CD14-positive monocyte (primary cell): ENCODE results near the gene C3orf80. TPM values are rescaled to one million over a fixed set of nuclear protein-coding genes. Genes with fewer than 3 reads are reported as not detected.

ENCODE experiments used
- DNase-seq, 3 donors: peaks; one replicate each; pipeline ENCODE4 v3.0.0-alpha.2; 2011 to 2022
- H2AFZ ChIP-seq: 2 replicates; pipeline ENCODE4 v1.6.0; 2012; ENCODE audit warnings: mild to moderate bottlenecking, low read depth, low read length, inconsistent platforms; ENCODE audit not compliant: insufficient read depth, poor library complexity, severe bottlenecking
- H3K27ac ChIP-seq, 2 donors: 1 replicate in 1 of 2; 2 replicates in 1 of 2; pipeline ENCODE4 v1.5.1; 2012 to 2013; ENCODE audit warnings: low read length in 2 of 2, control low read depth in 1 of 2, inconsistent platforms in 1 of 2, low read depth in 1 of 2, mild to moderate bottlenecking in 1 of 2
- H3K27me3 ChIP-seq, 2 donors: one replicate each; pipeline versions ENCODE4 v1.6.0 to v1.6.1; 2011 to 2013; ENCODE audit warnings: low read length in 2 of 2; ENCODE audit not compliant: control insufficient read depth in 2 of 2, insufficient read depth in 2 of 2
- H3K36me3 ChIP-seq, 2 donors: replicated peaks in 1 of 2; 1 replicate in 1 of 2; 2 replicates in 1 of 2; pipeline versions ENCODE4 v1.5.1 to v1.6.1; 2012 to 2013; ENCODE audit warnings: low read length in 2 of 2, control low read depth in 1 of 2, inconsistent platforms in 1 of 2, mild to moderate bottlenecking in 1 of 2; ENCODE audit not compliant: insufficient read depth in 2 of 2, control insufficient read depth in 1 of 2
- H3K4me1 ChIP-seq, 2 donors: 1 replicate in 1 of 2; 2 replicates in 1 of 2; pipeline versions ENCODE4 v1.5.1 to v1.6.1; 2012 to 2013; ENCODE audit warnings: low read length in 2 of 2, control low read depth in 1 of 2, inconsistent platforms in 1 of 2, mild to moderate bottlenecking in 1 of 2, moderate library complexity in 1 of 2; ENCODE audit not compliant: insufficient read depth in 2 of 2, control insufficient read depth in 1 of 2
- H3K4me2 ChIP-seq: replicated peaks from 2 replicates; pipeline ENCODE3; 2012; ENCODE audit warnings: low read length, moderate library complexity, mild to moderate bottlenecking; ENCODE audit not compliant: poor library complexity, severe bottlenecking; ENCODE audit errors: extremely low read depth
- H3K4me3 ChIP-seq, 3 experiments: fragments of 200-600 bp in 1 of 3; sonication (generic) in 1 of 3; replicated peaks in 1 of 3; 1 replicate in 2 of 3; 2 replicates in 1 of 3; pipeline ENCODE4 v1.5.1; 2011 to 2013; ENCODE audit warnings: low read length in 3 of 3, mild to moderate bottlenecking in 3 of 3, control low read depth in 2 of 3, low read depth in 2 of 3, inconsistent platforms in 1 of 3, moderate library complexity in 1 of 3
- H3K79me2 ChIP-seq: 2 replicates; pipeline ENCODE4 v1.6.0; 2012; ENCODE audit warnings: mild to moderate bottlenecking, control low read depth, inconsistent platforms, low read length, moderate library complexity; ENCODE audit not compliant: insufficient read depth
- H3K9ac ChIP-seq: 2 replicates; pipeline ENCODE4 v1.6.0; 2017; ENCODE audit warnings: low read length, mild to moderate bottlenecking; ENCODE audit not compliant: insufficient read depth, poor library complexity, severe bottlenecking
- H3K9me3 ChIP-seq, 2 donors: replicated peaks in 1 of 2; 1 replicate in 1 of 2; 2 replicates in 1 of 2; pipeline versions ENCODE4 v1.5.1 to v1.6.1; 2012 to 2013; ENCODE audit warnings: low read length in 2 of 2, control low read depth in 1 of 2; ENCODE audit not compliant: control insufficient read depth in 1 of 2, insufficient read depth in 1 of 2
- H4K20me1 ChIP-seq: 2 replicates; pipeline ENCODE4 v1.6.0; 2012; ENCODE audit warnings: mild to moderate bottlenecking, low read length, control low read depth, moderate library complexity; ENCODE audit not compliant: insufficient read depth
- H3K27ac Mint-ChIP-seq, 7 donors: one replicate each; pipeline ENCODE4 v1.8.0; 2020; ENCODE audit warnings: mild to moderate bottlenecking in 7 of 7, mixed read lengths in 7 of 7, moderate library complexity in 6 of 7, inconsistent platforms in 2 of 7
- H3K27me3 Mint-ChIP-seq, 3 donors: one replicate each; pipeline ENCODE4 v1.8.0; 2021 to 2022; ENCODE audit warnings: low read depth in 3 of 3, mild to moderate bottlenecking in 3 of 3, mixed read lengths in 3 of 3, moderate library complexity in 3 of 3, inconsistent platforms in 1 of 3
- H3K36me3 Mint-ChIP-seq, 2 donors: one replicate each; pipeline ENCODE4 v1.8.0; 2020; ENCODE audit warnings: mixed read lengths in 2 of 2, inconsistent platforms in 1 of 2, mild to moderate bottlenecking in 1 of 2
- H3K4me1 Mint-ChIP-seq: one replicate; pipeline ENCODE4 v1.8.0; 2020; ENCODE audit warnings: mild to moderate bottlenecking, mixed read lengths
- H3K4me3 Mint-ChIP-seq, 2 donors: one replicate each; pipeline ENCODE4 v1.8.0; 2020; ENCODE audit warnings: mild to moderate bottlenecking in 2 of 2, mixed read lengths in 2 of 2, moderate library complexity in 1 of 2
- H3K9me3 Mint-ChIP-seq, 7 donors: one replicate each; pipeline ENCODE4 v1.8.0; 2020 to 2022; ENCODE audit warnings: mixed read lengths in 7 of 7, mild to moderate bottlenecking in 6 of 7, moderate library complexity in 6 of 7, inconsistent platforms in 2 of 7
- WGBS: methylation state at CpG from one replicate; pipeline ENCODE4 v1.1.5; 2013; ENCODE audit warnings: missing lambda C conversion rate; ENCODE audit not compliant: insufficient coverage; 5-methylcytosine and 5-hydroxymethylcytosine counted together
- intact Hi-C, 2 donors: fragments of 100-400 bp; cut with micrococcal nuclease; formaldehyde crosslinking; loops; one replicate each; pipeline versions ENCODE4 v1.15.0 to v1.15.1; 2023
- polyA plus RNA-seq, 3 donors: library from polyadenylated mRNA; depleted of rRNA in 1 of 3; unstranded in 2 of 3; stranded (reverse) in 1 of 3; fragments of 300-500 nt in 2 of 3; fragments of >200 nt in 1 of 3; fragmentation: Illumina TruSeq in 2 of 3; gene quantifications; 1 replicate in 2 of 3; 2 replicates in 1 of 3; pipeline ENCODE4 v1.2.3, GENCODE V29; 2012 to 2021
- TF ChIP-seq, protein P1 (sequence below): fragments of 200-600 bp; IDR thresholded peaks from one replicate; pipeline ENCODE4 v1.8.0; 2022; ENCODE audit warnings: antibody characterized with exemption, mild to moderate bottlenecking

Gene C3orf80
- polyA plus RNA-seq, 3 donors = 0.03 TPM; not detected in 2

DNA sequence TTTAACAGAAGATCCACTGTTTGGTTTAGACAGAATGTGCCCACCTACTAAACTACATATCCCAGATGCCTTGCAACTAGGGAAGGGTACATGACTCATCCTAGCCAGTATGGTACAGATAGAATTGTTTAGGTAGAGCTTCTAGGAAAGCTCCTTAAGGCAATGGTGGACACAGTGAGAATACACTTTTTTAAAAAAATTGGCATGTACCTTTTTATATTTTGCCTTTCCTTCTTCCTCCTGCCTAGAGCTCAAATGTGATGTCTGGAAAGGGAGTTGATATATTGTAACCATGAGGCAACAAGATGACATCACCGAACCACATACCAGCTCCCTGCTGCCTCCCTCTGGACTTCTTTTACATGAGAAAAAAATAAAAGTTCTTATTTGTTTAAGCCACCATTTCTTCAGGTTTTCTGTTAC is 14.4 kb upstream of the C3orf80 start:
- intact Hi-C loops = loop anchor here (10.0 kb wide), 1 partner anchor 176 kb away; no protein-coding TSS in a partner anchor
- no peaks in the 10 kb centered on the region for H3K27me3 ChIP-seq
- H3K36me3 ChIP-seq = no peaks in the 10 kb centered on the region
- Mint-ChIP-seq H3K4me1 (peaks cover 7% of the 10 kb centered on the region), H3K27ac (no peak overlapping the region), H3K36me3 (no peaks in the 10 kb centered on the region), H3K27me3 (peaks cover 0 to 6% (median 0%) of the 10 kb centered on the region in 3 donors), H3K4me3 (no peak overlapping the region), H3K9me3 (peaks cover 0 to 3% (median 2%) of the 10 kb centered on the region in 7 donors)
- H3K4me1 ChIP-seq = no peaks in the 10 kb centered on the region
- no peaks in the 10 kb centered on the region for H3K9me3 ChIP-seq
- no peak overlapping the region for H3K27ac ChIP-seq
- H3K9ac ChIP-seq = no peak overlapping the region
- no peak overlapping the region for H3K4me3 ChIP-seq
- no peak overlapping the region for H2AFZ ChIP-seq
- H4K20me1 ChIP-seq = no peaks in the 10 kb centered on the region
- TF ChIP-seq, protein P1, sequence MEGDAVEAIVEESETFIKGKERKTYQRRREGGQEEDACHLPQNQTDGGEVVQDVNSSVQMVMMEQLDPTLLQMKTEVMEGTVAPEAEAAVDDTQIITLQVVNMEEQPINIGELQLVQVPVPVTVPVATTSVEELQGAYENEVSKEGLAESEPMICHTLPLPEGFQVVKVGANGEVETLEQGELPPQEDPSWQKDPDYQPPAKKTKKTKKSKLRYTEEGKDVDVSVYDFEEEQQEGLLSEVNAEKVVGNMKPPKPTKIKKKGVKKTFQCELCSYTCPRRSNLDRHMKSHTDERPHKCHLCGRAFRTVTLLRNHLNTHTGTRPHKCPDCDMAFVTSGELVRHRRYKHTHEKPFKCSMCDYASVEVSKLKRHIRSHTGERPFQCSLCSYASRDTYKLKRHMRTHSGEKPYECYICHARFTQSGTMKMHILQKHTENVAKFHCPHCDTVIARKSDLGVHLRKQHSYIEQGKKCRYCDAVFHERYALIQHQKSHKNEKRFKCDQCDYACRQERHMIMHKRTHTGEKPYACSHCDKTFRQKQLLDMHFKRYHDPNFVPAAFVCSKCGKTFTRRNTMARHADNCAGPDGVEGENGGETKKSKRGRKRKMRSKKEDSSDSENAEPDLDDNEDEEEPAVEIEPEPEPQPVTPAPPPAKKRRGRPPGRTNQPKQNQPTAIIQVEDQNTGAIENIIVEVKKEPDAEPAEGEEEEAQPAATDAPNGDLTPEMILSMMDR = peak; percentile 46
- DNase-seq = peak; percentile 18 to 41 (median 32)
- no CpG with 5 or more reads among the region's 1 CpG for WGBS
- no peak overlapping the region for H3K4me2 ChIP-seq
- H3K79me2 ChIP-seq = no peaks in the 10 kb centered on the region

DNA sequence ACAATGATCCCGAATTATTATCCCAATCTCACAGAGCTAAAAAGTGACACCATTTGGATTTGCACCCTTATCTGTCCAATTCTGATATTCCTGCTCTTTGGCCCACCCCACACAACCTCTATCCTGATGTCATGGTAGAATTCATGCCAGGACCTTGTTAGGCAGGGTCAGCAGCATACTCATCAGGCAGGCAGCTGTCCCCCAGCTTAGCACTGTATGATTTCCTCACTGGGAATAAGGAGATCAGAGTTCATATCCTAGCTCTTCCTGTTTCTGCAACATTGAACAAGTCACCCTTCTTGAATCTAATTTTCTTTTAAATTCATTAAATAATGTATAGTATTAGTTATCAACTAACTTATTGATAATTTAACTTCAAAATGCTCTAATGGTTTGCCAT is 12.0 kb upstream of the C3orf80 start:
- Histone ChIP-seq H3K79me2 (no peaks in the 10 kb centered on the region), H3K27me3 (no peaks in the 10 kb centered on the region), H3K9me3 (no peaks in the 10 kb centered on the region), H3K36me3 (no peaks in the 10 kb centered on the region), H3K27ac (no peak overlapping the region), H3K9ac (no peak overlapping the region), H3K4me3 (no peak overlapping the region), H3K4me1 (no peaks in the 10 kb centered on the region), H4K20me1 (no peaks in the 10 kb centered on the region), H2AFZ (no peak overlapping the region), H3K4me2 (no peak overlapping the region)
- H3K4me1 Mint-ChIP-seq = peaks cover 7% of the 10 kb centered on the region
- peaks cover 0 to 6% (median 0%) of the 10 kb centered on the region in 3 donors for H3K27me3 Mint-ChIP-seq
- no peaks in the 10 kb centered on the region for H3K9me3 Mint-ChIP-seq
- TF ChIP-seq, protein P1 = no peak
- H3K4me3 Mint-ChIP-seq = no peak overlapping the region
- no peaks in the 10 kb centered on the region for H3K36me3 Mint-ChIP-seq
- DNase-seq = no peak
- no peak overlapping the region for H3K27ac Mint-ChIP-seq
- intact Hi-C loops = loop anchor here (10.0 kb wide), 1 partner anchor 178 kb away; no protein-coding TSS in a partner anchor
- 100% methylated on average over 1 of the region's 1 CpG for WGBS
